Hepatocyte (in vitro differentiated cells): ENCODE data around the gene PITPNC1. TPM values are rescaled to one million over a fixed set of nuclear protein-coding genes. Genes with fewer than 3 reads are reported as not detected.
A peak's percentile ranks its signal among the peaks of the same experiment; 100 is the strongest.

Experiments
- DNase-seq: peaks from one replicate; pipeline ENCODE4 v3.0.0-alpha.2; 2016; ENCODE audit warnings: low spot score
- H2AFZ ChIP-seq: fragments of 200-600 bp; sonication (generic); 2 replicates; pipeline ENCODE4 v1.6.0; 2016; ENCODE audit warnings: antibody characterized with exemption, mild to moderate bottlenecking
- H3K27ac ChIP-seq: fragments of 200-600 bp; sonication (generic); 2 replicates; pipeline ENCODE4 v1.5.1; 2016; ENCODE audit warnings: mild to moderate bottlenecking
- H3K27me3 ChIP-seq: fragments of 200-600 bp; sonication (generic); 2 replicates; pipeline ENCODE4 v1.6.1; 2016
- H3K36me3 ChIP-seq: fragments of 200-600 bp; sonication (generic); replicated peaks from 2 replicates; pipeline ENCODE4 v1.5.1; 2016; ENCODE audit warnings: low read depth; ENCODE audit not compliant: insufficient read depth
- H3K4me1 ChIP-seq: fragments of 200-600 bp; sonication (generic); 2 replicates; pipeline ENCODE4 v1.5.1; 2016; ENCODE audit warnings: mild to moderate bottlenecking, moderate library complexity; ENCODE audit not compliant: insufficient read depth
- H3K4me2 ChIP-seq: fragments of 200-600 bp; sonication (generic); 2 replicates; pipeline ENCODE4 v1.6.0; 2016
- H3K4me3 ChIP-seq: fragments of 200-600 bp; sonication (generic); 2 replicates; pipeline ENCODE4 v1.5.1; 2016; ENCODE audit warnings: mild to moderate bottlenecking
- H3K79me2 ChIP-seq: fragments of 200-600 bp; sonication (generic); 2 replicates; pipeline ENCODE4 v1.6.0; 2017; ENCODE audit warnings: mild to moderate bottlenecking
- H3K9me2 ChIP-seq: fragments of 200-600 bp; sonication (generic); replicated peaks from 2 replicates; pipeline ENCODE4 v1.6.0; 2017; ENCODE audit warnings: mild to moderate bottlenecking; ENCODE audit not compliant: insufficient read depth
- H3K9me3 ChIP-seq: fragments of 200-600 bp; sonication (generic); 2 replicates; pipeline ENCODE4 v1.5.1; 2016; ENCODE audit warnings: low read depth, mild to moderate bottlenecking
- H4K20me1 ChIP-seq: fragments of 200-600 bp; sonication (generic); 2 replicates; pipeline ENCODE4 v1.6.0; 2016; ENCODE audit warnings: mild to moderate bottlenecking; ENCODE audit not compliant: insufficient read depth, poor library complexity, severe bottlenecking
- CTCF ChIP-seq: fragments of 200-600 bp; sonication (generic); IDR thresholded peaks from 2 replicates; pipeline ENCODE4 v1.5.1; 2016; ENCODE audit warnings: antibody characterized with exemption, mild to moderate bottlenecking; ENCODE audit not compliant: poor library complexity
- EZH2 ChIP-seq: fragments of 200-600 bp; sonication (generic); IDR thresholded peaks from 2 replicates; pipeline ENCODE4 v1.6.1; 2016; ENCODE audit warnings: antibody characterized with exemption, mild to moderate bottlenecking, borderline replicate concordance
- EZH2phosphoT487 ChIP-seq: fragments of 200-600 bp; sonication (generic); IDR thresholded peaks from one replicate; pipeline ENCODE4 v1.6.1; 2018; ENCODE audit warnings: antibody characterized with exemption, mild to moderate bottlenecking, low read depth, moderate library complexity; ENCODE audit not compliant: unreplicated experiment, severe bottlenecking
- WGBS: methylation state at CpG from one replicate; pipeline ENCODE4 v1.1.6; 2016; ENCODE audit warnings: low lambda C conversion rate; ENCODE audit errors: missing lambda C conversion rate; 5-methylcytosine and 5-hydroxymethylcytosine counted together
- polyA plus RNA-seq: library from polyadenylated mRNA; unstranded; fragments of >200 nt; fragmentation: Nextera tagmentation; extraction: Ambion mirVana; gene quantifications from 2 replicates; pipeline ENCODE4 v1.2.1, GENCODE V29; 2016
- total RNA-seq: library from RNA; depleted of rRNA; stranded (reverse); fragments of >200 nt; gene quantifications from 2 replicates; pipeline ENCODE4 v1.2.3, GENCODE V29; 2014

PITPNC1 gene
- total and polyA plus RNA-seq, 2 experiments from 2014 or later, result 4.6 to 8.1 TPM

DNA sequence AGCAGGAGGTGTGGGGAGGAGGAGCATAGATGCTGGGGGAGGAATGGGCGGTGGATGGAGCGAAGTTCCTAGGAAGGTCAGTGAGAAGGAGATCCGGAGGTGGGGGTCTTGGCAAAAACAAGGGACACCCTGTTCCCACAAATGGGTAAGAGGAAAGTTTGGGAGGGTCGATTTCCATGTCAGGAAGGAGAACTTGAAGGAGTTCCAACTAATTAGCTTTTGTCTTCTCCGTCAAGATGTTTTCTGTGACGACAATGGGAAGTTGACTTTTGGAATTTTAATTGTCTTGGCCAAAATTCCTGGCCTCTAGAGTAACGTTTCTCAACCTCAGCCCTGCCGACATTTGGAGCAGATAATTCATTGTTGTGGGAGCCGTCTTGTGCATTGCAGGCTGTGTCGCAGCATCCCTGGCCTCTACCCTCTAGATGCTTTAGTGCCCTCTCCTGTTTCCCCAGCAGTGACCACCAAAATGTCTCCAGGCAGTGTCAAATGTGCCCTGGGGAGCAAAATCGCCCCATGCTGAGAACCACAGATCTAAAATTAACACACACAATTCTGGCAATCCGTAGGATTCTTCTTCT, 97.1 kb downstream of the PITPNC1 start:
- H4K20me1 ChIP-seq, result no peaks in the 10 kb centered on the region
- no peak for DNase-seq
- no peak for TF ChIP-seq EZH2phosphoT487
- no peak overlapping the region for H3K4me3 ChIP-seq
- H3K9me2 ChIP-seq, result no peaks in the 10 kb centered on the region
- H3K36me3 ChIP-seq, result no peaks in the 10 kb centered on the region
- peaks cover 4% of the 10 kb centered on the region for H3K79me2 ChIP-seq
- H3K4me1 ChIP-seq, result peaks cover 4% of the 10 kb centered on the region
- 73% methylated on average over 12 of the region's 12 CpGs for WGBS
- H3K4me2 ChIP-seq, result no peak overlapping the region
- H3K27ac ChIP-seq, result no peak overlapping the region
- no peaks in the 10 kb centered on the region for H3K9me3 ChIP-seq
- no peak overlapping the region for H2AFZ ChIP-seq
- H3K27me3 ChIP-seq, result no peaks in the 10 kb centered on the region

DNA sequence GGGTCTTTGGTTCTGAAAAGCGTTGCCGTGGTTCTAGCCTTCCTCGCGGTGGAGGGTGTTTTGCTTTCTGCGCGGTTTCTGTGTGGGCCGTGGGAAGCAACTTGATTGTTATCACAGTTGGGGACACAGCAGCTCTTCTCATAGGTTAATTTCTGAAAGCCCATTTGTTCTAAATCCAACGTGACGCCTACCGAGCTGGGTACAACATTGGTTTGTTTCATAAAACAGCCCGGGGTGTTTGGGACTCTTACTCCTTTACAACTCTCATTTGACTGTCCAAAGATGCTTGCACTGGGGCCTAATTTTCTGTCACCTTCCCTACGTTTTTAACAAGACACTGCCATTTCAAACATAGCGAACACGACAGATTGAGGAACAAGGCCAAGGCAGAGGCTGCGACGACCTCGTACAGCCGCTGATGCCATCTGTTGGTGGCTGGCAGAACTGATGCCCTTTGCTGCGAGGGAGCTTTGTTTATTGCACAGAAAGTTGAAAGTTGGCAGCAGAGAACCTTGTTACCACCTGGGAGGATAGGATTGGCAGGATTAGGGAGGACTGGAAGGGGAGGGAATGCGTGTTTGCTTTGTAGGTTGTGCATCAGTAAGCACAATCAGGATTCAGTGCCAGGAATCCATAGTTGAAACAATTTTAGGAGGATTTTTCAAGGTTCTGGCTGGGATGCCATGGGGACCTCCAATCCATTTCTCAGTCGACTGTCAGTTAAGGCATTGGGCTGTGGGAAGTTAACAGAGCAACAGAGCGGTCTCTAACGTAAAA, 98.3 kb downstream of the PITPNC1 start:
- H3K9me2 ChIP-seq, result no peaks in the 10 kb centered on the region
- DNase-seq, result peak; percentile 71
- TF ChIP-seq CTCF (peak; percentile 75), EZH2phosphoT487 (no peak), EZH2 (no peak)
- no peak overlapping the region for H3K27ac ChIP-seq
- no peak overlapping the region for H3K4me3 ChIP-seq
- H3K36me3 ChIP-seq, result no peaks in the 10 kb centered on the region
- 66% methylated on average over 23 of the region's 23 CpGs for WGBS
- H3K27me3 ChIP-seq, result no peaks in the 10 kb centered on the region
- H3K9me3 ChIP-seq, result no peaks in the 10 kb centered on the region
- H4K20me1 ChIP-seq, result no peaks in the 10 kb centered on the region
- peaks cover 4% of the 10 kb centered on the region for H3K79me2 ChIP-seq
- H3K4me2 ChIP-seq, result no peak overlapping the region
- no peak overlapping the region for H2AFZ ChIP-seq
- H3K4me1 ChIP-seq, result no peaks in the 10 kb centered on the region

DNA sequence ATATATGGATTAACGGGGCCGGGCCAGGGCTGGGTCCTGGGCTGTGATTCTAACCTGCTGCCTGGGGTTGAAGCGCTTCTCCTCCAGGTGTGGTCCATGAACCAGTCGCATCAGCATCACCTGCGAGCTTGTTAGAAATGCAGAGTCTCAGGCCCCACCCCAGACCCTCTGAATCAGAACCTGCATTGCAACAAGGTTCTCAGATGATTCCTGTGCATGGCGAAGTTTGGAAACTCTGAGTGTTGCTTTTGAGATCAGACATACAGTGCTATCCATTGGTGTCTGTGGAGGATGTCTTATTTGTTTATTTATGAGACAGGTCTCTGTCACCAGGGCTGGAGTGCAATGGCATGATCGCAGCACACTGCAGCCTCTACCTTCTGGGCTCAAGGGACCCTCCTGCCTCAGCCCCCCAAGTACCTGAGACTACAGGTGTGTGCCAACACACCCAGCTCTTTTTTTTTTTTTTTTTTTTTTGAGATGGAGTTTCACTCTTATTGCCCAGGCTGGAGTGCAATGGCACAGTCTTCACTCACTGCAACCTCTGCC, 99.8 kb downstream of the PITPNC1 start:
- no peak overlapping the region for H3K27ac ChIP-seq
- TF ChIP-seq EZH2 (no peak), CTCF (no peak), EZH2phosphoT487 (no peak)

GRCh38 chr17:67477687-67478086, 100.6 kb downstream of the PITPNC1 start:
- DNase-seq, result no peak
- no peaks in the 10 kb centered on the region for H3K9me3 ChIP-seq
- no peak for TF ChIP-seq EZH2
- TF ChIP-seq EZH2phosphoT487, result no peak
- TF ChIP-seq CTCF, result no peak
- H3K79me2 ChIP-seq, result no peaks in the 10 kb centered on the region
- H3K36me3 ChIP-seq, result no peaks in the 10 kb centered on the region
- H3K4me3 ChIP-seq, result no peak overlapping the region
- no peak overlapping the region for H3K4me2 ChIP-seq
- no peak overlapping the region for H3K27ac ChIP-seq
- no peak overlapping the region for H2AFZ ChIP-seq
- H3K4me1 ChIP-seq, result no peaks in the 10 kb centered on the region
- no peaks in the 10 kb centered on the region for H4K20me1 ChIP-seq
- H3K27me3 ChIP-seq, result no peaks in the 10 kb centered on the region
- H3K9me2 ChIP-seq, result no peaks in the 10 kb centered on the region
- WGBS, result 97% methylated on average over 4 of the region's 4 CpGs

More for the DNA sequence above, 99.8 kb downstream of the PITPNC1 start:
- H3K4me1 ChIP-seq, result no peaks in the 10 kb centered on the region
- WGBS, result 96% methylated on average over 7 of the region's 7 CpGs
- H2AFZ ChIP-seq, result no peak overlapping the region
- H3K4me2 ChIP-seq, result no peak overlapping the region
- H3K36me3 ChIP-seq, result no peaks in the 10 kb centered on the region
- peaks cover 2% of the 10 kb centered on the region for H3K79me2 ChIP-seq
- no peak for DNase-seq
- H3K9me2 ChIP-seq, result no peaks in the 10 kb centered on the region
- H3K27me3 ChIP-seq, result no peaks in the 10 kb centered on the region
- H4K20me1 ChIP-seq, result no peaks in the 10 kb centered on the region
- H3K9me3 ChIP-seq, result no peaks in the 10 kb centered on the region
- H3K4me3 ChIP-seq, result no peak overlapping the region
